ENCODE data around the gene CDRT15L2.
A peak's percentile ranks its signal among the peaks of the same experiment; 100 is the strongest.
"Not testable (repeated sequence)": the region's sequence is repeated elsewhere in the genome, so short reads cannot be mapped to it uniquely, and the experiment has no call there.

The CDRT15L2 gene

GRCh38 chr17:20579424-20579823 lies at the start of gene CDRT15L2:
Gene CDRT15L2, plus strand, starts transcription at chr17:20579724. Its CDS starts 20 bp downstream, at chr17:20579744.
- DNase-seq (ENCODE audit: low read depth, low spot score), result not testable (repeated sequence)

GRCh38 chr17:20530104-20530503 lies 49.4 kb upstream of the CDRT15L2 start:
- not testable (repeated sequence) for DNase-seq (ENCODE audit: low read depth, low spot score)

GRCh38 chr17:20532544-20533090 lies 46.9 kb upstream of the CDRT15L2 start:
- not testable (repeated sequence) for DNase-seq (ENCODE audit: low read depth, low spot score)

- DNase-seq (ENCODE audit: low read depth, low spot score), result peak; percentile 12
These were observed 46.3 kb upstream of the CDRT15L2 start for GRCh38 chr17:20533206-20533605.

- DNase-seq (ENCODE audit: low read depth, low spot score), result not testable (repeated sequence)
These were observed 44.6 kb upstream of the CDRT15L2 start for GRCh38 chr17:20534711-20535550.

GRCh38 chr17:20540414-20540813 lies 39.1 kb upstream of the CDRT15L2 start:
- not testable (repeated sequence) for DNase-seq (ENCODE audit: low read depth, low spot score)

GRCh38 chr17:20540865-20541264 lies 38.7 kb upstream of the CDRT15L2 start:
- DNase-seq (ENCODE audit: low read depth, low spot score), result not testable (repeated sequence)

GRCh38 chr17:20541853-20542546 lies 37.5 kb upstream of the CDRT15L2 start:
- not testable (repeated sequence) for DNase-seq (ENCODE audit: low read depth, low spot score)

GRCh38 chr17:20547923-20548322 lies 31.6 kb upstream of the CDRT15L2 start:
- not testable (repeated sequence) for DNase-seq (ENCODE audit: low read depth, low spot score)

GRCh38 chr17:20552920-20553319 lies 26.6 kb upstream of the CDRT15L2 start:
- not testable (repeated sequence) for DNase-seq (ENCODE audit: low read depth, low spot score)

- DNase-seq (ENCODE audit: low read depth, low spot score), result not testable (repeated sequence)
These were observed 24.8 kb upstream of the CDRT15L2 start for GRCh38 chr17:20554728-20555127.

- DNase-seq (ENCODE audit: low read depth, low spot score), result not testable (repeated sequence)
These were observed 24.2 kb upstream of the CDRT15L2 start for GRCh38 chr17:20555135-20556010.

- DNase-seq (ENCODE audit: low read depth, low spot score), result not testable (repeated sequence)
These were observed 21.4 kb upstream of the CDRT15L2 start for GRCh38 chr17:20558096-20558495.

- DNase-seq (ENCODE audit: low read depth, low spot score), result not testable (repeated sequence)
These were observed 20.5 kb upstream of the CDRT15L2 start for GRCh38 chr17:20559018-20559417.

- no peak for DNase-seq (ENCODE audit: low read depth, low spot score)
These were observed 16.9 kb upstream of the CDRT15L2 start for GRCh38 chr17:20562587-20562986.

- DNase-seq (ENCODE audit: low read depth, low spot score), result not testable (repeated sequence)
These were observed 14.3 kb upstream of the CDRT15L2 start for GRCh38 chr17:20565245-20565644.

GRCh38 chr17:20565711-20566110 lies 13.8 kb upstream of the CDRT15L2 start:
- no peak for DNase-seq (ENCODE audit: low read depth, low spot score)

GRCh38 chr17:20566736-20567135 lies 12.8 kb upstream of the CDRT15L2 start:
- not testable (repeated sequence) for DNase-seq (ENCODE audit: low read depth, low spot score)

GRCh38 chr17:20567421-20567820 lies 12.1 kb upstream of the CDRT15L2 start:
- DNase-seq (ENCODE audit: low read depth, low spot score), result not testable (repeated sequence)

- DNase-seq (ENCODE audit: low read depth, low spot score), result not testable (repeated sequence)
These were observed 10.9 kb upstream of the CDRT15L2 start for GRCh38 chr17:20568604-20569003.

- not testable (repeated sequence) for DNase-seq (ENCODE audit: low read depth, low spot score)
These were observed 7.9 kb upstream of the CDRT15L2 start for GRCh38 chr17:20571653-20572052.

Data from iPS DF 19.7 (cell line).